ENCODE data around the gene TOMM40.

DNA sequence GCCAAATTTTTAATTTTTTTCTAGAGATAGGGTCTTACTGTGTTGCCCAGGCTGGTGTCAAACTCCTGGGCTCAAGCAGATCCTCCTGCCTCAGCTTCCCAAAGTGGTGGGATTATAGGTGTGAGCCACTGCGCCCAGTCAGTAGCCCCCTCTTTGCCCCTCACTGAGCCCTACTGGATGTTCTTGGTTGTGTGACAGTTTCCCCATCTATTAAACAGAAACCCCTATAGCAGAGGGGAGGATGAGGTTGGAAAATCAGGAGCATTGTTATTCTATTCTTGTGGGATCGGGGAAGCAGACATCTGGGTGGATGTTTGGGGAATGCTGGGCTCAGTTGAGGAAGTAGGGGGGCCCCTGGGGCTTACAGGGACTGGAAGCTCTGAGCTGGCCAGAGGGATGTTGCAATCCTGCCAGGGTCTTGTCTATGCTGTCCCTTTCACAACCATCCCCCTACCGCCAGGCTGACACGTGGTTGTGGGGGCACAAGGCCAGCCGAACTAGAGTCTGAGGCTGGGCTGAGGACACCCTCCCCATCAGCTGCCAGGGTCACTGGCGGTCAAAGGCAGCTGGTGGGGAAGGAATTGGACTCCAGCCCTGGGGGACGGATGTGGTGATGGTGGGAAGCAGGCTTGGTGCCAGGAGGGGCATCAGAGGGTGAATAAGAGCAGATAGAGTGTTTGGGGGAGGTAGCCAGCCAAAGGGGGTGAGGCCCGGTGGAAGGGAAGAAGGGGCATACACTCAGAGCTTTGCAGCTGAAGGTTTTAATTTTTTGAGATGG, 34.2 kb downstream of the TOMM40 start:
- TF ChIP-seq, protein P1, sequence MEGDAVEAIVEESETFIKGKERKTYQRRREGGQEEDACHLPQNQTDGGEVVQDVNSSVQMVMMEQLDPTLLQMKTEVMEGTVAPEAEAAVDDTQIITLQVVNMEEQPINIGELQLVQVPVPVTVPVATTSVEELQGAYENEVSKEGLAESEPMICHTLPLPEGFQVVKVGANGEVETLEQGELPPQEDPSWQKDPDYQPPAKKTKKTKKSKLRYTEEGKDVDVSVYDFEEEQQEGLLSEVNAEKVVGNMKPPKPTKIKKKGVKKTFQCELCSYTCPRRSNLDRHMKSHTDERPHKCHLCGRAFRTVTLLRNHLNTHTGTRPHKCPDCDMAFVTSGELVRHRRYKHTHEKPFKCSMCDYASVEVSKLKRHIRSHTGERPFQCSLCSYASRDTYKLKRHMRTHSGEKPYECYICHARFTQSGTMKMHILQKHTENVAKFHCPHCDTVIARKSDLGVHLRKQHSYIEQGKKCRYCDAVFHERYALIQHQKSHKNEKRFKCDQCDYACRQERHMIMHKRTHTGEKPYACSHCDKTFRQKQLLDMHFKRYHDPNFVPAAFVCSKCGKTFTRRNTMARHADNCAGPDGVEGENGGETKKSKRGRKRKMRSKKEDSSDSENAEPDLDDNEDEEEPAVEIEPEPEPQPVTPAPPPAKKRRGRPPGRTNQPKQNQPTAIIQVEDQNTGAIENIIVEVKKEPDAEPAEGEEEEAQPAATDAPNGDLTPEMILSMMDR (IDR thresholded peaks at IDR 0.05; ENCODE audit: low read depth, low read length, missing input control) = no peak
- TF ChIP-seq, protein P2, sequence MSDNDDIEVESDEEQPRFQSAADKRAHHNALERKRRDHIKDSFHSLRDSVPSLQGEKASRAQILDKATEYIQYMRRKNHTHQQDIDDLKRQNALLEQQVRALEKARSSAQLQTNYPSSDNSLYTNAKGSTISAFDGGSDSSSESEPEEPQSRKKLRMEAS (IDR thresholded peaks at IDR 0.05) = peak; percentile 88
- TF ChIP-seq RAD21 (IDR thresholded peaks at IDR 0.05) (peak; percentile 27 to 68), NR2F2 (IDR thresholded peaks at IDR 0.05) (peak; percentile 63), FOXA1 (IDR thresholded peaks at IDR 0.05) (no peak)
- TF ChIP-seq, protein P3, sequence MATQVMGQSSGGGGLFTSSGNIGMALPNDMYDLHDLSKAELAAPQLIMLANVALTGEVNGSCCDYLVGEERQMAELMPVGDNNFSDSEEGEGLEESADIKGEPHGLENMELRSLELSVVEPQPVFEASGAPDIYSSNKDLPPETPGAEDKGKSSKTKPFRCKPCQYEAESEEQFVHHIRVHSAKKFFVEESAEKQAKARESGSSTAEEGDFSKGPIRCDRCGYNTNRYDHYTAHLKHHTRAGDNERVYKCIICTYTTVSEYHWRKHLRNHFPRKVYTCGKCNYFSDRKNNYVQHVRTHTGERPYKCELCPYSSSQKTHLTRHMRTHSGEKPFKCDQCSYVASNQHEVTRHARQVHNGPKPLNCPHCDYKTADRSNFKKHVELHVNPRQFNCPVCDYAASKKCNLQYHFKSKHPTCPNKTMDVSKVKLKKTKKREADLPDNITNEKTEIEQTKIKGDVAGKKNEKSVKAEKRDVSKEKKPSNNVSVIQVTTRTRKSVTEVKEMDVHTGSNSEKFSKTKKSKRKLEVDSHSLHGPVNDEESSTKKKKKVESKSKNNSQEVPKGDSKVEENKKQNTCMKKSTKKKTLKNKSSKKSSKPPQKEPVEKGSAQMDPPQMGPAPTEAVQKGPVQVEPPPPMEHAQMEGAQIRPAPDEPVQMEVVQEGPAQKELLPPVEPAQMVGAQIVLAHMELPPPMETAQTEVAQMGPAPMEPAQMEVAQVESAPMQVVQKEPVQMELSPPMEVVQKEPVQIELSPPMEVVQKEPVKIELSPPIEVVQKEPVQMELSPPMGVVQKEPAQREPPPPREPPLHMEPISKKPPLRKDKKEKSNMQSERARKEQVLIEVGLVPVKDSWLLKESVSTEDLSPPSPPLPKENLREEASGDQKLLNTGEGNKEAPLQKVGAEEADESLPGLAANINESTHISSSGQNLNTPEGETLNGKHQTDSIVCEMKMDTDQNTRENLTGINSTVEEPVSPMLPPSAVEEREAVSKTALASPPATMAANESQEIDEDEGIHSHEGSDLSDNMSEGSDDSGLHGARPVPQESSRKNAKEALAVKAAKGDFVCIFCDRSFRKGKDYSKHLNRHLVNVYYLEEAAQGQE (IDR thresholded peaks at IDR 0.05) = peak; percentile 39
